NCI-H524 treated with DMSO at 0.1 percent for 48 hours (cell line): Measurements from ENCODE around the gene ELK3.

ENCODE experiments used
- DNase-seq: peaks from one replicate; lab custom pipeline; 2025; lab: John Stamatoyannopoulos, UW

Gene ELK3

GRCh38 chr12:96212456-96213375 is 18.5 kb downstream of the ELK3 start:
- DNase-seq: no peak

- no peak for DNase-seq
Observed at GRCh38 chr12:96213869-96214268, 19.7 kb downstream of the ELK3 start.

GRCh38 chr12:96215919-96216273 is 21.7 kb downstream of the ELK3 start:
- no peak for DNase-seq

GRCh38 chr12:96218989-96219678 is 25.0 kb downstream of the ELK3 start:
- peak; percentile 26 for DNase-seq

GRCh38 chr12:96219700-96220206 is 25.6 kb downstream of the ELK3 start:
- peak; percentile 53 for DNase-seq

GRCh38 chr12:96220902-96221301 is 26.7 kb downstream of the ELK3 start:
- no peak for DNase-seq

- DNase-seq: no peak
Observed at GRCh38 chr12:96221391-96221790, 27.2 kb downstream of the ELK3 start.

- DNase-seq: no peak
Observed at GRCh38 chr12:96223411-96224218, 29.4 kb downstream of the ELK3 start.

GRCh38 chr12:96224219-96224615 is 30.0 kb downstream of the ELK3 start:
- no peak for DNase-seq

GRCh38 chr12:96225044-96225855 is 31.1 kb downstream of the ELK3 start:
- no peak for DNase-seq

- DNase-seq: no peak
Observed at GRCh38 chr12:96225994-96226399, 31.8 kb downstream of the ELK3 start.

GRCh38 chr12:96226401-96226800 is 32.2 kb downstream of the ELK3 start:
- DNase-seq: no peak

GRCh38 chr12:96226801-96227348 is 32.7 kb downstream of the ELK3 start:
- DNase-seq: no peak

- DNase-seq: no peak
Observed at GRCh38 chr12:96227365-96228106, 33.4 kb downstream of the ELK3 start.

GRCh38 chr12:96228566-96229248 is 34.5 kb downstream of the ELK3 start:
- DNase-seq: no peak

GRCh38 chr12:96230646-96231045 is 36.5 kb downstream of the ELK3 start:
- no peak for DNase-seq

GRCh38 chr12:96233168-96233567 is 39.0 kb downstream of the ELK3 start:
- no peak for DNase-seq

GRCh38 chr12:96233939-96234461 is 39.8 kb downstream of the ELK3 start:
- peak; percentile 28 for DNase-seq
